Mucosa of stomach (tissue), 1 donor: ENCODE measurements around the gene C21orf58.
A peak's percentile ranks its signal among the peaks of the same experiment; 100 is the strongest.
"Not testable (repeated sequence)": the region's sequence is repeated elsewhere in the genome, so short reads cannot be mapped to it uniquely, and the experiment has no call there.

ENCODE experiments used
- H3K27me3 ChIP-seq: one replicate; pipeline ENCODE4 v1.7.0; 2013; ENCODE audit warnings: mild to moderate bottlenecking, low read length; ENCODE audit not compliant: control insufficient read depth, insufficient read depth
- H3K36me3 ChIP-seq: one replicate; pipeline ENCODE4 v1.7.0; 2013; ENCODE audit warnings: low read length; ENCODE audit not compliant: control insufficient read depth, insufficient read depth
- H3K4me1 ChIP-seq: one replicate; pipeline ENCODE4 v1.7.0; 2013; ENCODE audit warnings: mild to moderate bottlenecking, low read length; ENCODE audit not compliant: control insufficient read depth, insufficient read depth
- H3K4me3 ChIP-seq: one replicate; pipeline ENCODE4 v1.7.0; 2013; ENCODE audit warnings: low read length
- H3K9ac ChIP-seq: one replicate; pipeline ENCODE4 v1.7.0; 2013; ENCODE audit warnings: mild to moderate bottlenecking, low read length, moderate library complexity
- H3K9me3 ChIP-seq: one replicate; pipeline ENCODE4 v1.7.0; 2013; ENCODE audit warnings: mild to moderate bottlenecking, low read length, moderate library complexity; ENCODE audit not compliant: control insufficient read depth
- donor health status: Pancreatic carcinoma.

The C21orf58 gene

DNA sequence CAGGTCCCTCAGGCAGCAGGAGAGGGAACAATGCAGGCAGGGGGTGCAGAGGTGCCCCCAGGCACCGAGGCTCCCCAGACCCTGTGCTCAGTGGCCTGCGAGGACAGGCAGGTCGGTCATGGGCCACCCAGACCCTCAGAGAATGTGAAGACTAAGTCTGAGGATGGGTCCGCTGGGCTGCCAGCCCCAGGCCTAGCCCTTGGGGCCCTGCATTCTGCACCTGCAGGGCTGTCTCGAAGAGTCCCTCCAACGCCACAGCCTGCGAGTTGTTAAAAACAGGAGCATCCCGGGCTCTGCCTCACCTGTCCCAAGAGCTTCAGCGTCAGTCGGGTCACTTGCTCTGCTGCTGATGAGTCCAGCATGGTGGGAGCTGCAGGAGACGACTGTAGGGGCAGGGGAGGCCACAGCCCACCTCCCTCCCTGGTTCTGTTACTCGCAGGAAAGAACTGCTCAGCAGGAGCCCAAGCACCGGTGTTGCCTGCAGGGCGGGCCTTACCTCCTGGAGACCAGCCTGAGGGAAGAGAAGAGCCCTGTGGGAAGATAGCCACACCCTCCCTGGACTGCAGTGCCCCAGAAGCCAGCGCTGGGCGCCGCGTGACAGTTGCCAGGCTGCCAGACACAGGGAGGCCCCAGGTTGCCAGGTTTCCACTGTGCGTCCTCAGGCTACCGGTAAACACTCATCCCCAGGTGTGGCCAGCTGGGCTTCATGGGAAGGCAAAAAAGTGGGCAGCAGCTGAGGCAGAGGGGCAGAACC is 5.8 kb downstream of the C21orf58 start:
- Histone ChIP-seq H3K4me3 (no peak overlapping the region), H3K36me3 (no peaks in the 10 kb centered on the region), H3K9me3 (no peaks in the 10 kb centered on the region), H3K4me1 (peaks cover 20% of the 10 kb centered on the region), H3K27me3 (no peaks in the 10 kb centered on the region), H3K9ac (peak overlapping the region; percentile 15)

DNA sequence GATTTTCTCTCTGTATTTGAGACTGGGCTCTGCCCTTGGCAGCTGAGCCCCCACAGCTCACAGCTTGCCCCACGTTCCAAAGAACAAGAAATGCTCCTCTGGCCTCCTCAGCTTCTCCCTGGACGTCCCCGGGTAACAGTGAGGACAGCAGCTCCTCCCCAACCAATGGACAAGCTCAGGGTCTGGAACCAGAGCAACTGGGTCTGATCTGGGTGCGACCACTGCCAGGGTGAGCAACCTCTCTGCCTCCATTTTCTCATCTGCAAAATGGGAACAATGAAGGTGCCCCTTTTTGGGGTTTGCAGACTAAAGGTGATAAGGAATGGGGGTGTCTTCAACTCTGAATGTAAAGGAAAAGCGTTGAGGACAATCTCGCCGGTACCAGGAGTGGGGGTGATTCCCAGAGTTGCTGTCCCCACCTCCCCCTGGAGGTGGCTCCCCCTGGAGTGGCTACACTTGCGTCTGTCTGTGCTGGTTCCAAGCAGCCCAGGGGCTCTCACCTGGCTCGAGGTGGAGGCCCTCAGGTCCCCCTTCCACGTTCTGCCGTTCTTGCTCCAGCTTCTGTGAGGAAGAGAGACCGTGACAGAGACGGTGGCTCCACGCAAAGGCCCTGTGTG is 6.9 kb downstream of the C21orf58 start:
- Histone ChIP-seq H3K9me3 (no peaks in the 10 kb centered on the region), H3K9ac (no peak overlapping the region), H3K36me3 (no peaks in the 10 kb centered on the region), H3K27me3 (no peaks in the 10 kb centered on the region), H3K4me1 (peaks cover 13% of the 10 kb centered on the region), H3K4me3 (no peak overlapping the region)

DNA sequence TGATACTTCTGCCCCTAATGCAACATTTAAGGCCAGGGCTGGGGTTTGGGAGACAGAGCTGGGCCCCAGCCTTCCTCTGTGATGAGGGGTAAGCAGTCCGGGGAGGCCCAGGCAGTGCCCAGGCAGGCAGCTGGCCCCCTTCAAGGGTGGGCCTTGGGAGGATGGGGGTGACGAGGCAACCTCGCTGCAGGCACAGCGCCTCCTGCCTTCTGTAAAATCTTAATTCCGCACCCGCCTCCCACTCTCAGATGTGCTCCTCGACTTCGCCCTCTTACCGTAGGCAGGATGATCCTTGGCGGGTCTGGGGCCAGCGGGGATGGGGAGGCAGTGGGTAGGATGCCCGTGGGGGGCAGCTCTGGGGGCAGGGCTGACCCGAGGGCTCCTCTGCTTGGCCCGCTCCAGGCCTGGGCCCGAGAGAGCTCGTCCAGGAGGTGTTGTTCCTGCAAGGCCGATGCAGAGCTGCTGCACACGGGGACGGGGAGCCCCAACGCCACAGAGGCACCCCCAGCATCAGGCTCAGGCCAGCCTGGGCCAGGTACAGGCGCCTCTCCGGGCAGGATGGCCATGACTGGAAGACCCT is 9.1 kb downstream of the C21orf58 start:
- H3K36me3 ChIP-seq = no peaks in the 10 kb centered on the region
- no peak overlapping the region for H3K4me3 ChIP-seq
- no peak overlapping the region for H3K9ac ChIP-seq
- no peaks in the 10 kb centered on the region for H3K9me3 ChIP-seq
- H3K27me3 ChIP-seq = no peaks in the 10 kb centered on the region
- peaks cover 12% of the 10 kb centered on the region for H3K4me1 ChIP-seq

DNA sequence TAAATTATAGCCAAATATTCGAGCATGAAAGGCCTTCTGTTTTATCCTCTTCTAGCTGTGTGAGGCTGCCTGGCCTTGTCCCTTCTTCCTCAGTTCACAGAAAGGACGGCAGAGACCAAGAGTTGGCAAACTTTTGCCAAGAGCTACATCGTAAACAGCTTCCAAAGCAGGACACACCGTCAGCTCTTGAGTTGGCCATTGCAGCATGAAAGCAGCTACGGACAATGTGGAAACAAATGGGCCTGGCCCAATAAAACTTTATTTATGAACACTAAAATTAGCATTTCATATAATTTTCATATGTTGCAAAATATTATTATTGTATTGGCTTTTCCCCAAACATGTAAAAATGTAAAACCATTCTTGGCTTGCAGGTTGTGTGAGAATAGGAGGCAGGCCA is 10.7 kb downstream of the C21orf58 start:
- Histone ChIP-seq H3K36me3 (no peaks in the 10 kb centered on the region), H3K4me1 (peaks cover 3% of the 10 kb centered on the region), H3K27me3 (no peaks in the 10 kb centered on the region), H3K9me3 (no peaks in the 10 kb centered on the region), H3K4me3 (no peak overlapping the region), H3K9ac (no peak overlapping the region)

DNA sequence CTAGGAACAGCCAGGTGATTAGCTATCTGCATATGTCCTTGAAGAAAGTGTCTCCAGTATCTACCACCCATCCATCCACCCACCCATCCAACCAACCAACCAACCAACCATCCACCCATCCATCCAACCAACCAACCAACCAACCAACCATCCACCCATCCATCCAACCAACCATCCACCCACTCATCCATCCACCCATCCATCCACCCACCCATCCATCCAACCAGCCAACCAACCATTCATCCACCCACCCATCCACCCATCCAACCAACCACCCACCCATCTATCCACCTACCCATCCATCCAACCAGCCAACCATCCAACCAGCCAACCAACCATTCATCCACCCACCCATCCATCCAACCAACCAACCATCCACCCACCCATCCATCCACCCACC is 12.1 kb downstream of the C21orf58 start:
- Histone ChIP-seq H3K4me1 (no peaks in the 10 kb centered on the region), H3K4me3 (no peak overlapping the region), H3K36me3 (no peaks in the 10 kb centered on the region), H3K9ac (no peak overlapping the region), H3K27me3 (no peaks in the 10 kb centered on the region), H3K9me3 (no peaks in the 10 kb centered on the region)

DNA sequence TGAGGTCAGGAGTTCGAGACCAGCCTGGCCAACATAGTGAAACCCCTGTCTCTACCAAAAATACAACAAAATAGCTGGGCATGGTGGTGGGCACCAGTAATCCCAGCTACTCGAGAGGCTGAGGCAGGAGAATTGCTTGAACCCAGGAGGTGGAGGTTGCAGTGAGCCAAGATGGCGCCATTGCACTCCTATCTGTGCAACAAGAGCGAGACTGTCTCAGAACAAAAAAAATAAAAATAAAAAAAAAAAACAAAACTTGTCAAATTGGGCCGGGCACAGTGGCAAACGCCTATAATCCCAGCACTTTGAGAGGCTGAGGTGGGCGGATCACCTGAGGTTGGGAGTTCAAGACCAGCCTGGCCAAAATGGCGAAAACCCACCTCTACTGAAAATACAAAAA is 13.4 kb downstream of the C21orf58 start:
- H3K27me3 ChIP-seq, H3K9ac ChIP-seq, H3K4me3 ChIP-seq, H3K36me3 ChIP-seq, H3K9me3 ChIP-seq, H3K4me1 ChIP-seq: not testable (repeated sequence)

DNA sequence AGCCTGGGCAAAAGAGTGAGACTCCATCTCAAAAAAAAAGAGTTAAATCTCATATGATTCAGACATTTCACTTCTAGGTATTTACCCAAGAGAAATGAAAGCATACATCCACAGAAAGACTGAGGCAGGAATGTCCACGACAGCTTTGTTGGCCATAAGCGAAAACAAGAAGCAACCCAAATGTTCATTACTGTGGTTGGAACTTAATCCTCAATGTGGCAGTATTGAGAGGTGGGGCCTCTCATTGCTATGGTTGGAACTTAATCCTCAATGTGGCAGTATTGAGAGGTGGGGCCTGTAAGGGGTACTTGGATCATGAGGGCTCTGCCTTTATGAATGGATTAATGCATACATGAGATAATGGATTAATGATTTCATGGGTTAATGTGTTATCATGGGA is 15.2 kb downstream of the C21orf58 start:
- no peak overlapping the region for H3K9ac ChIP-seq
- H3K36me3 ChIP-seq = no peaks in the 10 kb centered on the region
- H3K4me1 ChIP-seq = no peaks in the 10 kb centered on the region
- no peak overlapping the region for H3K4me3 ChIP-seq
- no peaks in the 10 kb centered on the region for H3K9me3 ChIP-seq
- H3K27me3 ChIP-seq = no peaks in the 10 kb centered on the region

DNA sequence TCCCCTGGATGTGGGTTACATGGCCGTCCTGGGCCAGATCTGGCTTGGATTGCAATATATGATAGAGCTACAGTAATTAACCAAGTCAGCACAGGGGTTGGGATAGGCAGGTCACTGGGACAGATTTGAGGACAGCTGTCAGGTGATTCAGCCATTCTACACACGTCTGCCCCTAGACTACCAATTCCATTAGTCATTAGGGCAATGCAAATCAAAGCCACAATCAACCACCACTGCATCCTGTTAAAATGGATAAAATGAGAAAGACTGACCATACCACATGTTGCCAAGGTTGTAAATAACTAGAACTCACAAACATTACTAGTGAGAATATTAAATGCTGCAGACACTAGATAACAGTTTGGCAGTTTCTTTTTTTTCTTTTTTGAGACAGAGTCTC is 16.0 kb downstream of the C21orf58 start:
- Histone ChIP-seq H3K4me1 (no peaks in the 10 kb centered on the region), H3K9ac (no peak overlapping the region), H3K4me3 (no peak overlapping the region), H3K36me3 (no peaks in the 10 kb centered on the region), H3K27me3 (no peaks in the 10 kb centered on the region), H3K9me3 (no peaks in the 10 kb centered on the region)

DNA sequence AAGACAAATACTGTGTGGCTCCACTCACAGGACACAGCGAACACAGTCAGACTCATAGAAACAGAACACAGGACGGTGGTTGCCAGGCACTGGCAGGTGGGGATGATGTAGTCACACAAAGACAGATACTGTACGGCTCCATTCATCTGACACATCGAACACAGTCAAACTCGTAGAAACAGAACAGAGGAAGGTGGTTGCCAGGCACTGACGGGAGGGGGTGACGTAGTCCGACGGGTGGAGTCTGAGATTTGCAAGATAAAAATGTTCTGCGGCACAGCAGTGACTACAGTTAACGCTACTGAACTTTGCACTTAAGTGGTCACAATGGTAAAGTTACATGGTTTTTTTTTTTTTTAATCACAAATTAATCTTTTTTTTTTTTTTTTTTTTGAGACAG is 18.7 kb downstream of the C21orf58 start:
- H3K9ac ChIP-seq = no peak overlapping the region
- no peaks in the 10 kb centered on the region for H3K9me3 ChIP-seq
- no peaks in the 10 kb centered on the region for H3K4me1 ChIP-seq
- H3K27me3 ChIP-seq = no peaks in the 10 kb centered on the region
- H3K36me3 ChIP-seq = no peaks in the 10 kb centered on the region
- H3K4me3 ChIP-seq = no peak overlapping the region

DNA sequence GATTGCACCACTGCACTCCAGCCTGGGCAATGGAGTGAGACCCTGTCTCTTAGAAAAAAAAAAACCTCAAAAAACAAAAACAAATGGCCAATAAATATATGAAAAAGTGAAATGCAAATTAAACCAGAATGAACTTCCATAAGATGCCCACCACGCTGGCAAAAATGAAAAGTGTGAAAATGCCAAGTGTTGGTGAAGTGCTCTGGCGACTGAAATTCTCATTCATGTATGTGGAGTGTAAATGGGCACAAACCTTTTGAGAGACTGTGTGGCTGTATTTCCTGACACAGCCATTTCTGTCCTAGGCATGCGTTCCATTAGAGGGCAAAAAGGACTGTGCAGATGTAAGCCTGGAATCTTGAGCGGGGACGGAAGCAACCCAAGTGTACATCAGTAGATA is 19.2 kb downstream of the C21orf58 start:
- Histone ChIP-seq H3K27me3 (no peaks in the 10 kb centered on the region), H3K4me3 (no peak overlapping the region), H3K9ac (no peak overlapping the region), H3K9me3 (no peaks in the 10 kb centered on the region), H3K36me3 (no peaks in the 10 kb centered on the region), H3K4me1 (no peaks in the 10 kb centered on the region)

DNA sequence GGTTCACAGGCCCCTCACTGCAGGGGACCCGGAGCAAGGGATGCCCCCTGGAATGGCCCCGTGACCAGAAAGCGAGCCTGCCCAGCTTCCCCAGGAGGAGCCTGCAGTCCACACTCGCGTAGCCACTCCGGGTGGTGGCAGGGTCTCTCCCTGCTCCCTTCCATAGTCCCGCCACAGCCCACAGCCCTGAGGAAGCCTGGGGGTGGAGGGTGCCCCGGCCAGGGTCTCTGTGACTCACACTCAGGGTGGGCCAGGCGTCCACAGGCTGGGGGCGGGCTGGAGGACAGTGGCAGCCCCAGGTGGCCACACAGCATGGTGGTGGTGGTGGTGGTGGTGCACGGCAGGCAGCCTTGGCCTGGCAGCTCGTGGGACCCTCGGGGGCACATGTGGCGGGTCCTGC is 21.9 kb downstream of the C21orf58 start:
- H3K4me3 ChIP-seq = no peak overlapping the region
- peaks cover 4% of the 10 kb centered on the region for H3K27me3 ChIP-seq
- no peaks in the 10 kb centered on the region for H3K36me3 ChIP-seq
- peaks cover 9% of the 10 kb centered on the region for H3K4me1 ChIP-seq
- H3K9me3 ChIP-seq = no peaks in the 10 kb centered on the region
- no peak overlapping the region for H3K9ac ChIP-seq

DNA sequence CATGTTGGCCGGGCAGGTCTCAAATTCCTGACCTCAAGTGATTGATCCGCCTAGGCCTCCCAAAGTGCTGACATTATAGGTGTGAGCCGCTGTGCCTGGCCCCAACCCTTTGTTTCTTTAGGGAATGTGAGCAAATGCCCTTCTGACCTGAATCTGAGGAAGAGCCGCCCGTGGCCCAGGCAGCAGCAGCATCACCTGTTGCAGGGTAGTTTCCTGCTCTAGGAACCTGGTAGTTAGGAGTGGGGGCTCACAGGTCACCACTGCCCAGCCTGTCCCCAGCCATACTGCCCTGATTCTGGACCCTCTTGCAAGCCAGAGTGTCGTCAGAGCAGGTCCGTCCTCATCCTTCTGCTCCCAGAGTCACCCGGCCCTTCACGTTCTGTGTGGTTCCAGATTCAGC is 24.5 kb downstream of the C21orf58 start:
- H3K4me1 ChIP-seq = peaks cover 18% of the 10 kb centered on the region
- H3K36me3 ChIP-seq = no peaks in the 10 kb centered on the region
- no peaks in the 10 kb centered on the region for H3K9me3 ChIP-seq
- peaks cover 4% of the 10 kb centered on the region for H3K27me3 ChIP-seq
- no peak overlapping the region for H3K9ac ChIP-seq
- no peak overlapping the region for H3K4me3 ChIP-seq
